Activated effector memory CD4-positive, alpha-beta T cell treated with anti-CD3 and anti-CD28 coated beads, Interleukin-2, amount 50 U/mL, for 16 hours (primary cell): ENCODE results near the gene NOL9.

ENCODE experiments used
- DNase-seq: peaks from one replicate; pipeline ENCODE4 v3.0.0-alpha.2; 2020

The NOL9 gene

DNA sequence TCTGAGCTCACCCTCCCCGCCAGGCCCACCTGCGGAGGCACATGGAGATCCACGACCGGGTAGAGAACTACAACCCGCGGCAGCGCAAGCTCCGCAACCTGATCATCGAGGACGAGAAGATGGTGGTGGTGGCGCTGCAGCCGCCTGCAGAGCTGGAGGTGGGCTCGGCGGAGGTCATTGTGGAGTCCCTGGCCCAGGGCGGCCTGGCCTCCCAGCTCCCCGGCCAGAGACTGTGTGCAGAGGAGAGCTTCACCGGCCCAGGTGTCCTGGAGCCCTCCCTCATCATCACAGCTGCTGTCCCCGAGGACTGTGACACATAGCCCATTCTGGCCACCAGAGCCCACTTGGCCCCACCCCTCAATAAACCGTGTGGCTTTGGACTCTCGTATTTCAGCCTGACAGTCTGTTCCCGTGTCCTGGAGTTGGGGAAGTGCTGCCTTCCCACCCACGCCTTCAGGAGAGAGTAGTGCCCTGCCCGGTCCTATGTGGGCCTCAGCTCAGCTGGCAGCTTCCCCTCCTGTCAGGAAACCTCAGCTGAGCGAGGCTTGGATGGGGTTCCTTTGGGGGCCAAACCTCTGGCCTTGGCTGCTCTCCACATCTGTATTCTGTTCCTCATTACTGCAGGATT lies 34.7 kb upstream of the NOL9 start:
- no peak for DNase-seq

DNA sequence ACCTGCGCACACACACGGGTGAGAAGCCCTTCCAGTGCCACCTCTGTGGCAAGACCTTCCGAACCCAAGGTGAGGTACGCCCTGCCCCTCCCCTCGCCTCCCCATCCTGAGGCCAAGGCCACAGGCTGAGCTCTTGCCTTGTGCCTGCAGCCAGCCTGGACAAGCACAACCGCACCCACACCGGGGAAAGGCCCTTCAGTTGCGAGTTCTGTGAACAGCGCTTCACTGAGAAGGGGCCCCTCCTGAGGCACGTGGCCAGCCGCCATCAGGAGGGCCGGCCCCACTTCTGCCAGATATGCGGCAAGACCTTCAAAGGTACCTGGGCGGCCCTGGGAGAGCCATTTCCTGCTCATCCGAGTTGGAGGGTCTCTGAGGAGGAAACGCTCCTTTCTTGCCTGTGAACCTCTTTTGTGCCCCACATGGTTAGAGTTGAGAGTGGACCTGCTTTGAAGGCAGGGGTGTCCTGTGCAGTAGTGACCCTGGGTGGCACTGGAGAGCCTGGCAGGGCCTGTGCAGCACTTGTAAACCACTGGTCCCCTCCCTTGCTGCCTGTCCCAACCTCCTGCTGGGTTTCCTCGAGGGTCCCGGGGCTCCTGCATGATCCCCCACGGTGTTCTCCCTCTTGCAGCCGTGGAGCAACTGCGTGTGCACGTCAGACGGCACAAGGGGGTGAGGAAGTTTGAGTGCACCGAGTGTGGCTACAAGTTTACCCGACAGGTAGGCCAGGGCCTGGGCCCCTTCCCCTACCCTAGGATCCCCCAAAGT lies 34.0 kb upstream of the NOL9 start:
- no peak for DNase-seq

DNA sequence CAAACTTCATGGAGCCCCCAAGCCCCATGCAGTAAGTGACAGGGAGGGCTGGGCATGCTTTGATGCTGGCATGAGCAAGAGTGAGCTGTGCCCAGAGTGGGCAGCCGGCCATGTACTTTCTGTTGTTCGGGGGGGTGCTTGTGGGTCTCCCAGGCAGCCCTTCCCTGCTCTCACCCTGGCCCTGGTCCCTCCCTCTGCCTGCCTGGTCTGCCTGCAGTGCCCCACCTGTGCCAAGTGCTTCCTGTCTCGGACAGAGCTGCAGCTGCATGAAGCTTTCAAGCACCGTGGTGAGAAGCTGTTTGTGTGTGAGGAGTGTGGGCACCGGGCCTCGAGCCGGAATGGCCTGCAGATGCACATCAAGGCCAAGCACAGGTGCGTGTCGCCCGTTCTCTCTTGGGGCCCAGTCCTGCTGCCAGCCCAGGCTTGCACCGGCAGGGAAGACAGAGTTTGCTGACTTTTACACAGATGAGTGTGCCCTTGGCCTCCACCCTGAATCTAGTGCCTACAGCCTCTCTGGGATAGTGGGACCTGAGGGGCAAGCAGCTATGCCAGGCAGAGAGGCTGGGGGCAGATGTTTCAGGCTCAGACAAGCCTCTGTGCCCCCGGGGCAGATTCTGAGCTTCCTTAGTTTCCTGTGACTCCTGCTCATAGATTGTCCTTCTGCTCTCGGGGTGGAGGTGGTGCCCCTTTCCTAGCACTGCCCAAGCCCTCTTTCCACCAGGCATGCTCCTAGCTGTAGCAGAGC lies 33.1 kb upstream of the NOL9 start:
- no peak for DNase-seq

DNA sequence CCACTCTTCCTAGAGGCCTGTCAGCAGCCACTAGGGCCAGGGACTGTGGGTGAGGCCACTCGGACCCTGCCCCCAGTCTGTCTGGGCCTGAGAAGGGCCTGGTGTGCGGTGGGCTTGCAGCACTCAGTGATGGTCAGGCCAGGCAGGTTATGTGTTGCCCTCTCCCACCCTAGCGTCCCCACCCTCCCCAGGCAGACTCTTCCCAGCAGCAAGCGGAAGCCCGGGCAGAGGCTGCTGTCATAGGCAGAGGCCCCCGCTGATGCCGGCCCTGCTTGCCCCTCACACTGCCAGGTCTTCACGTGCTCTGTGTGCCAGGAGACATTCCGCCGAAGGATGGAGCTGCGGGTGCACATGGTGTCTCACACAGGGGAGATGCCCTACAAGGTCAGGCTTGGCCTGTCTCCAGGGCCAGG lies 32.1 kb upstream of the NOL9 start:
- DNase-seq = no peak

DNA sequence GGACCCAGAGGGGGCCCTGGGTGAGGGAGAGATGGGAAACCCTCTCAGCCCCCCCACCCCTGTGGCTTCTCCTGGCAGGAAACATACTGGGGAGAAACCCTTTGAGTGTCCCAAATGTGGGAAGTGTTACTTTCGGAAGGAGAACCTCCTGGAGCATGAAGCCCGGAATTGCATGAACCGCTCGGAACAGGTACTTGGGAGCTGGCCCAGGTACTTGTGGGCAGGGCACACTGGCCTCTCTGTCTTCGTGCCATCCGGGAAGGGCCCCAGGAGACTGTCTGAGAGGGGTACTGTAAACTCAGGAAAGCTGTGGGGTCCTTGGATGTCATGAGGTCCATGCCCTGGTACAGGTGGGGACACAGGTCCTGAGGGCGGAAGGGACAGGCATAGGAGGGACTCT lies 31.5 kb upstream of the NOL9 start:
- DNase-seq = no peak

DNA sequence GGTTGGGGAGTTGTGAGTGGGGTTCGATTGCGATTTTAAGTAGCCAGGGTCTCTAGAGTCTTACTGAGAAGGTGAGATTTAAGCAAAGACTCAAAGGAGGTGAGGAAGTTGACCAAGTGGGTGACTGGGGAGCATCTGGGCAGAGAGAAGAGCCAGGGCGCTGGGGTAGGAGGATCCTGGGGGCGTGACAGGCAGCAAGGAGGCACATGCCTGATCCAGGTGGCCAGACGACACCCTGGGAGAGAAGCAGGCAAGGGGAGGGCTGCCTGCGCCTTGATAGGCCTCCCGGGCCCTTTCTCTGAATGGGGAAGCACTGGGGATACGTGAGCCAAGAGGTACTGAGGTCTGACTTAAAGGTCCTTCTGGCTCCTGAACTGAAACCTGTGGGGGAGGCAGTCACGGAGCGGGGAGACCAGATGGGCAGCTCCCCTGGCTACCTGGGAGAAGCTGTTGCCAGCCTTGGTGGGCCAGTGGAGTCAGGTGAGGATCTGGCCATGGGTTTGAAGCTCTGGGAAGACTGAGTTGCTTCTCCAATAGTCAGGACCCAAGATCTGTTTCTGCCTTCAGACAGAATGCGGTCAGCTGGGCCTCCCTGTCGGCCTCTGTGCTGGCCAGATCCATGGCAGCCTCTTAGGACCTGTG lies 30.9 kb upstream of the NOL9 start:
- no peak for DNase-seq

DNA sequence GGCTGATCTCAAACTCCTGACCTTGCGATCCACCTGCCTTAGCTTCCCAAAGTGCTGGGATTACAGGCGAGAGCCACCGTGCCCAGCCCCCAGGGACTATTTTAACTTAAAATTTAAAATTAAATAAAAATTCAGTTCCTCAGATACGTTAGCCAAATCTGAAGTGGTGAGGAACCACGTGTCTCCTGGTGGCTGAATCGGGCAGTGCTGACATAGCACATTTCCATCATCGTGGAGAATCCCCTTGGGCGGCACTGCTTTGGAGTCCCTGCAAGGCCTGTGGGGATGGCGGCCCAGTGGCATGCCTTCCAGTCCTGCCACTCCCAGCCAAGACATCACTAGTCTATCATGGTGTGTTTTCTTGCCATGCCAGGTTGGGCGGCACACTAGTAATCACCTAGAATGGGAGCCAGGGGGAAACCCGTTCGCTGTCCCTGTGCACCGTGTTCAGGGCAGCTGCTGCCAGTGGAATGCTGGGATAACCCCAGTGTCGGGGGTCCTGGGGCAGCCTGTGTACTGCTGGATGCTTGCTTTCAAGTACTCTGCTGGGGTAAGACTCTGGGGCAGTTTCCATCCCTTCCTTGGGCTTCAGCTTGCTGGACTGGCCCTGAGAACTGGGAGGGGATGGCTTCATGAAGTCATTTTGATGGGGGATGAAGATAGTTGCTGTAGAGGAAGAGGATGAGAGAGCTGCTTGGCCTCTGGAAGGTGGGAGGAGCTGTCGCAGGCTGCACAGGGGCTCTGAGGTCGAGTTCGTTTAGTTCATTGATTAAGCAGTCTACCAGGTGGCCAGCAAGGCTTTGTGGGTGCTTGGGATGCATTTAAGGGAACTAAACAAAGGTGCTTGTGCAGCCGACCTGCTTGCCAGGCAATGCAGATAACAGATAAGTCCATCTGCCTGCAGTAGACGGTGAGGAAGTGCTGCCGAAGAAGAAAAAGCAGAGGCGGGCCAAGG lies 30.1 kb upstream of the NOL9 start:
- no peak for DNase-seq

DNA sequence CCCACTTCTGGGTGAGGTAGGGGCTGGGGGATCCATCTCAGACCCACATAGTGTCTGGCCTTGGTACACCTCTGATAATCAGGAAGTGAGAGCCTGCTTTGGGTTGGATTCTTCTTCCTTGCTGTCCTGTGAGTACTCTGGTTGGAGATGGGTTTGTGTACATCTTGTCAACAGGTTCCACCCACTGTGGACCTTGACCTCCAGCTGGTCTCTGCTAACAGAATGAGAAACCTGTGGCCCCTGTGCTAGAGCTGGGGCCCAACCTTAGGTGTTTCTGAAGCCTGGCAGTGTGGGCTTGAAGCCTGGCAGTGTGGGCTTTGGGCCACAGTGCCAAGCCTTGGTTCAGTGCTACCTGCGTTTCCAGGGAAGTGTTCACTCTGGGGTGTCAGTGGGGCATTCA lies 28.1 kb upstream of the NOL9 start:
- no peak for DNase-seq

DNA sequence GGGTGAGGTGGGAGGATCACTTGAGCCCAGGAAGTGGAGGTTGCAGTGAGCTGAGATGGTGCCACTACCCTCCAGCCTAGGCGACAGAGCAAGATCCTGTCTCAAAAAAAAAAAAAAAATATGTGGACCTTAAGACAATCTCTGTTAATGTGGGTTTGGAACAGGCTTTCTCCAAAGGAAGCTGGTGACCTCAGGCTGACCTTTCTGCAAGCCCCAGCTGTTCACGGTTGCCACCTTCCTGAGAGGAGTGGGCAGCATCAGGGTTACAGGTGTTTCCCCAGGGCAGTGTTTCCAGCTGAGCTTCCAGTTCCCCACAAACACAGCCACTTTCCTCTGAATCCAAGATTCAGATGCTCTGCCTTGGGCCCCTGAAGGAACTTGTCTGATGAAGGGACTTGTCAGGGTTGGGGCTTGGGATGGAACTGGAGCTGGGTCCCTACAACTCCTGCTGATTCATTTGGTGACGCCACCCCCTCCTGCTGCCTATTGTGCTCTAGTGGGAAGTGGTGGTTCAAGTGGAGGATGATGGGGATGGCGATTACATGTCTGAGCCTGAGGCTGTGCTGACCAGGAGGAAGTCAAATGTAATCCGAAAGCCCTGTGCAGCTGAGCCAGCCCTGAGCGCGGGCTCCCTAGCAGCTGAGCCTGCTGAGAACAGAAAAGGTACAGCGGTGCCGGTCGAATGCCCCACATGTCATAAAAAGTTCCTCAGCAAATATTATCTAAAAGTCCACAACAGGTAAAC lies 27.4 kb upstream of the NOL9 start:
- peak; percentile 62 for DNase-seq

DNA sequence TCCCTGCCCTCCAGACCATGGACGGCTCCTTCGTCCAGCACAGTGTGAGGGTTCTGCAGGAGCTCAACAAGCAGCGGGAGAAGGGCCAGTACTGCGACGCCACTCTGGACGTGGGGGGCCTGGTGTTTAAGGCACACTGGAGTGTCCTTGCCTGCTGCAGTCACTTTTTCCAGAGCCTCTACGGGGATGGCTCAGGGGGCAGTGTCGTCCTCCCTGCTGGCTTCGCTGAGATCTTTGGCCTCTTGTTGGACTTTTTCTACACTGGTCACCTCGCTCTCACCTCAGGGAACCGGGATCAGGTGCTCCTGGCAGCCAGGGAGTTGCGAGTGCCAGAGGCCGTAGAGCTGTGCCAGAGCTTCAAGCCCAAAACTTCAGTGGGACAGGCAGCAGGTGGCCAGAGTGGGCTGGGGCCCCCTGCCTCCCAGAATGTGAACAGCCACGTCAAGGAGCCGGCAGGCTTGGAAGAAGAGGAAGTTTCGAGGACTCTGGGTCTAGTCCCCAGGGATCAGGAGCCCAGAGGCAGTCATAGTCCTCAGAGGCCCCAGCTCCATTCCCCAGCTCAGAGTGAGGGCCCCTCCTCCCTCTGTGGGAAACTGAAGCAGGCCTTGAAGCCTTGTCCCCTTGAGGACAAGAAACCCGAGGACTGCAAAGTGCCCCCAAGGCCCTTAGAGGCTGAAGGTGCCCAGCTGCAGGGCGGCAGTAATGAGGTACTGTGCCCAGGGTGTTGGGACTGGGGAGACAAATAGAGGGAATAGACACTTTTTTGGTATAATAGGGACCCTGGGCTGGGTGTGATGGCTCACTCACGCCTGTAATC lies 26.5 kb upstream of the NOL9 start:
- peak; percentile 69 for DNase-seq

DNA sequence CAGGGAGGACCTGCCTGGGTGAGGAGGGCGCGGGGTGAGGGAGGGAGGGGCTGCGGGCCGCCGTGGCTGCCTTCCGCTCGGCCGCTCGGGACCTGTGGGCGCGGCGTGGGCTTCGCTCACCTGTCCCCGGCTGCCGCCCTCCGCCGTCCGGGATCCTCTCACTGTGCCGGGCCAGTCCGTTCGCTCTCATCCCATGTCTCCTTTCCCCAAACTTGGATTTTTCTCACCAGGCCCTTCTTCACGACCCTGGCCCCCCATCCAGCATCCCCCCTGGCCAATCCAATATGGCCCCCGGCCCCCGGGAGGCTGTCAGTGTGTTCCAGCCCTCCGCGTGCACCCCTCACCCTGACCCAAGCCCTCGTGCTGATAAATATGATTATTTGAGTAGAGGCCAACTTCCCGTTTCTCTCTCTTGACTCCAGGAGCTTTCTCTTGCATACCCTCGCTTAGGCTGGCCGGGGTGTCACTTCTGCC lies 25.8 kb upstream of the NOL9 start:
- no peak for DNase-seq

DNA sequence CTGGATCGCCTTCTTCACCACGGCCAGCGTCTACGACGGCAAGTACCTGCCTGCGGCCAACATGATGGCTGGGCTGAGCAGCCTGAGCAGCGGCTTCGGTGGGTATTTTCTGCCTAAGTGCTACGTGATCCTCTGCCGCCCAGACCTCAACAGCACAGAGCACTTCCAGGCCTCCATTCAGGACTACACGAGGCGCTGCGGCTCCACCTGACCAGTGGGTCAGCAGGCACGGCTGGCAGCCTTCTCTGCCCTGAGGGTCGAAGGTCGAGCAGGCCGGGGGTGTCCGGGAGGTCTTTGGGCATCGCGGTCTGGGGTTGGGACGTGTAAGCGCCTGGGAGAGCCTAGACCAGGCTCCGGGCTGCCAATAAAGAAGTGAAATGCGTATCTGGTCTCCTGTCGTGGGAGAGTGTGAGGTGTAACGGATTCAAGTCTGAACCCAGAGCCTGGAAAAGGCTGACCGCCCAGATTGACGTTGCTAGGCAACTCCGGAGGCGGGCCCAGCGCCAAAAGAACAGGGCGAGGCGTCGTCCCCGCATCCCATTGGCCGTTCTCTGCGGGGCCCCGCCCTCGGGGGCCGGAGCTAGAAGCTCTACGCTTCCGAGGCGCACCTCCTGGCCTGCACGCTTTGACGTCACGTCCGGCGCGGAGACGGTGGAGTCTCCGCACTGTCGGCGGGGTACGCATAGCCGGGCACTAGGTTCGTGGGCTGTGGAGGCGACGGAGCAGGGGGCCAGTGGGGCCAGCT lies 25.2 kb upstream of the NOL9 start, which contains the start of gene ZBTB48:
Gene ZBTB48 (plus strand): TSS at position 621 of the 745 bp plus-strand sequence. CDS start 616 bp downstream, outside the sequence.
- peak; percentile 99 for DNase-seq

DNA sequence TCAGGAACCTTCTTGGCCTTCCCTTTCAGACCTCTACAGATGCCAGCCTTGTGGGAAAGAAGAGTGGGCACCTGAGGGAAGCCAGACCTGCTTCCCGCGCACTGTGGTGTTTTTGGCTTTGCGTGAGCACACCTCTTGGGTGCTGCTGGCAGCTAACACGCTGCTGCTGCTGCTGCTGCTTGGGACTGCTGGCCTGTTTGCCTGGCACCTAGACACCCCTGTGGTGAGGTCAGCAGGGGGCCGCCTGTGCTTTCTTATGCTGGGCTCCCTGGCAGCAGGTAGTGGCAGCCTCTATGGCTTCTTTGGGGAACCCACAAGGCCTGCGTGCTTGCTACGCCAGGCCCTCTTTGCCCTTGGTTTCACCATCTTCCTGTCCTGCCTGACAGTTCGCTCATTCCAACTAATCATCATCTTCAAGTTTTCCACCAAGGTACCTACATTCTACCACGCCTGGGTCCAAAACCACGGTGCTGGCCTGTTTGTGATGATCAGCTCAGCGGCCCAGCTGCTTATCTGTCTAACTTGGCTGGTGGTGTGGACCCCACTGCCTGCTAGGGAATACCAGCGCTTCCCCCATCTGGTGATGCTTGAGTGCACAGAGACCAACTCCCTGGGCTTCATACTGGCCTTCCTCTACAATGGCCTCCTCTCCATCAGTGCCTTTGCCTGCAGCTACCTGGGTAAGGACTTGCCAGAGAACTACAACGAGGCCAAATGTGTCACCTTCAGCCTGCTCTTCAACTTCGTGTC lies 24.5 kb upstream of the NOL9 start:
- no peak for DNase-seq

DNA sequence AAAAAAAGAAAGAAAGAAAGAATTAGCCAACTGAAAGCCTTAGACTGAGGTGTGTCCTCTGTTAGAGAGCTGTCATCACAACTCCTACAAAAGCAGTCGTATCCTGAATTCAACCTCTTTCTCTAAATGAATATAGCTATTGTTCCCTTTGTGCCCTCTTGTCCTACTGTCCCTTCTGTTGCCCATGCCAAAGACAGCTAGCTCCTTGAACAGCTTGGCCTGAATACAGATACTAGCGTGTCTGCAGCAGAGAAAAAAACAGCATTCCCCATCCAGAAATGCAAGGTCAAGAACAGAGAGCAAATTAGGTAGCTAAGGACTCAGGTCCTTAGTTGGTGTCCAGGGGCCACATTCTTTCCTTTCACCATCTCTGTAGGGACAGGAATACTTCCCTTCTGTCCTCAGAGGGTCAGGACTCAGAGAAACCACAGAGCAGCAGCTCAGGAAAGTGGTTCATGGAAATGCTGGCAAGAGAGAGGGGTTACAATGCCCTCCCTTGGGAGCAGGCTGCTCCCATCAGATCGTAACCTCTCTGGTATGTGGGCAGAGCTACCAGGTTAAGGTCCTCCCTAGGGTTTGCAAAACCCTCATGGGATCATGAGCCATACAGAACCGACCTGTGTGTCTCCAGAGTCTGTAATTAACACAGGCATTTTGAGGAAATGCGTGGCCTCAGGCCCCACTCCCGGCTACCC lies 23.7 kb upstream of the NOL9 start:
- no peak for DNase-seq

DNA sequence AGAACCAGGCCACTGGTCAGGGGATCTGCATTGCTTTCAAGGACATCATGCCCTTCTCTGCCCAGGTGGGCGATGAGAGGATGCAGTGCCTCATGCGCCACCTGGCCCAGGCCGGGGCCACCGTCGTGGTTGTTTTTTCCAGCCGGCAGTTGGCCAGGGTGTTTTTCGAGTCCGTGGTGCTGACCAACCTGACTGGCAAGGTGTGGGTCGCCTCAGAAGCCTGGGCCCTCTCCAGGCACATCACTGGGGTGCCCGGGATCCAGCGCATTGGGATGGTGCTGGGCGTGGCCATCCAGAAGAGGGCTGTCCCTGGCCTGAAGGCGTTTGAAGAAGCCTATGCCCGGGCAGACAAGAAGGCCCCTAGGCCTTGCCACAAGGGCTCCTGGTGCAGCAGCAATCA lies 20.5 kb upstream of the NOL9 start:
- DNase-seq = no peak

DNA sequence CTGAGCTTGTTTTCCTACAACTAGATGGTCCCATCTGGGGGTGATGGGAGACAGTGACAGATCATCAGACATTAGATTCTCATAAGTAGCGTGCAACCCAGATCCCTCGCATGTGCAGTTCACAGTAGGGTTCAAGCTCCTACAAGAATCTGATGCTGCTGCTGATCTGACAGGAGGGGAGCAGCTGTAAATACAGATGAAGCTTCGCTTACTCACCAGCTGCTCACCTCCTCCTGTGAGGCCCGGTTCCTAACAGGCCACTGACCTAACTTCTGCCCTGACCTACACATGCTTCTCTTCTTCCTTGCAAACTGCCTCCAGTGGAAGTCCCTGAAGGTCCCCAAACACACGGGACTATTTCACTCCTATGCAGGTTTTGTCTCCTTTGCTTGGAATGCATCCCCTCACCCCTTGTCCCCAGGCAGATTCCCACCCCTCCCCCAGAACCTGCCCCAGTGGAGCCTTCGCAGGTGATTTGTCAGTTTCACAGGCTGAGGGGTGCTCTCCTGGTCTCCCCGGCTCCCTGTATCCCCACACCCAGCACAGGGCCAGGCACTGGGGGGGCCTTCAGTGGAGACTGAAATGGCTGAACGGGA lies 19.8 kb upstream of the NOL9 start:
- DNase-seq = no peak

DNA sequence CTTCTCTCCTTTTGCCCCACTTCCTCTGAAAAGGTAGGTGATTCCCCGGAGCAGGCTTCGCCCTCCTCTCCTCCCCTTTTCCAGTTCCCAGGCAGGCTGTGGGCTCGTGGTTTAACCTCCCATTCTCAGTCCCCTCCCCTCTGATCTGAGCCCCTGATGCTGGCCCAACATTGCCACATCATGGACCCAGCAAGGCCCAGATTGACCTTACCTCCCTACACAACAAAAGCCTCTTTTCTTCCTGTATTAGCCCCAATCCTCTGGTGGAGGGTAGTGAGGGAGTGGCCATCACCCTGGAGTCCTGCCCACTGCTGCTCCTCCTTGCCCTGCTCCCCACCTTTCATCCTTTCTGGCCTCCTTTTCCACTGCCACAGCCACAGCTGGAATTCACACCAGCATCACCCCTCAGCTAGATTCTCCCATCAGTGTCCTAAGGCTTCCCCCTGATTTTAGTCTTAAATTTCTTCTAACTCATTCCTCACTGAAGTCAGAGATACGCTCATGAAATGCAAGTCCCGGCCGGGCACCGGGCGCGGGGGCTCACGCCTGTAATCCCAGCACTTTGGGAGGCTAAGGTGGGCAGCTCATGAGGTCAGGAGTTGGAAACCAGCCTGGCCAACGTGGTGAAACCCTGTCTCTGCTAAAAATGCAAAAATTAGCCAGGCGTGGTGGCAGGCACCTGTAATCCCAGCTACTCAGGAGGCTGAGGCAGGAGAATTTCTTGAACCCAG lies 18.5 kb upstream of the NOL9 start:
- no peak for DNase-seq
